HG02970 (cell line): ENCODE measurements around the gene AAGAB.
"Not testable (repeated sequence)": the region's sequence is repeated elsewhere in the genome, so short reads cannot be mapped to it uniquely, and the experiment has no call there.

Experiments used
- ATAC-seq: cut with Tn5 transposase; IDR thresholded peaks from one replicate; pipeline ENCODE4 v1.9.1; 2021; ENCODE audit warnings: mild to moderate bottlenecking, moderate library complexity, moderate number of reproducible peaks; ENCODE audit not compliant: unreplicated experiment, low FRiP score

Gene AAGAB

DNA sequence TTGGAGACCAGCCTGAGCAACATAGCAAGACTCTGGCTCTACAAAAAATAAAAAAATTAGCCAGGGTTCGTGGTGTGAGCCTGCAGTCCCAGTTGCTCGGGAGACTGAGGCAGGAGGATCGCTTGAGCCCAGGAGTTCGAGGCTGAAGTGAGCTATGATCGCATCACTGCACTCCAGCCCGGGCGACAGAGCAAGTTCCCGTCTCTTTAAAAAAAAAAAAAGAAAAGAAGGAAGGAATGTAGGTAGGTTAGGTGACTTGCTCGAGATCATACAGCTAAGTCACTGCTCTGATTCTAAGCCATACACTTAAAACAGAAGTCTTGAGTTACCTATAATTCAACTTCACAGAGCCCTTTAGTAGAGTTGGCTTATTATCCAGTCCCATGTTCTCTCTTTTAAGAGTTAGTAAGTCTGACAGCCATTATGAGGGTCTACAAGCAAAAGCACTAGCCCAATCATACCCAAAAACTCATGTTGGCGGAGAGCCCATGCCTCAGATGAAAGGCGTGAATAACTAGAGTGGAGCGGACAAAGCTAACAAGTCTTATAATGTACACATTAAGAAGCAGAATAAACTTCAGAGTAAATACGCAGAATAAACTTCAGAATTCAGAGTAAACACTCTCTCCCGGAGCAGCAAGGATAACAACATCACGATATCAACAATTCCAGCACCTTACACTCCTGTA lies 768 bp downstream of the AAGAB start:
- ATAC-seq: no peak

- ATAC-seq: no peak
These were observed 1.4 kb downstream of the AAGAB start for GRCh38 chr15:67253101-67253500.

DNA sequence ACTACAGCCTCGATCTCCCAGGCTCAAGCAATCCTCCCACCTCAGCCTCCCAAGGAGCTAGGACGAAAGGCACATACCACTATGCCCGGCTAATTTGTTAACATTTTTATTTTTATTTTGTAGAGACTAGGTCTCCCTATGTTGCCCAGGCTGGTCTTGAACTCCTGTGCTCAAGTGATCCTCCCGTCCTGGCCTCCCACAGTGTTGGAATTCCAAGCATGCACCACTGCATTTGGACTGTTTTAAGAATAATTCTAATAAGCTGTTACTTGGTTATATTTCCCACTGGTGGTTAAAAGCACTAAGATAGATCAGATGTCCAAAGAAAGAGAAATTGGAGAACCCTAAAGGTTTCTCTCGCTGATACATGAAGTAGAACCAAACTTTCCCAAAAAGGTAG lies 3.1 kb downstream of the AAGAB start:
- no peak for ATAC-seq

GRCh38 chr15:67249830-67250229 lies 4.6 kb downstream of the AAGAB start:
- ATAC-seq: no peak

GRCh38 chr15:67248011-67248505 lies 6.4 kb downstream of the AAGAB start:
- ATAC-seq: no peak

DNA sequence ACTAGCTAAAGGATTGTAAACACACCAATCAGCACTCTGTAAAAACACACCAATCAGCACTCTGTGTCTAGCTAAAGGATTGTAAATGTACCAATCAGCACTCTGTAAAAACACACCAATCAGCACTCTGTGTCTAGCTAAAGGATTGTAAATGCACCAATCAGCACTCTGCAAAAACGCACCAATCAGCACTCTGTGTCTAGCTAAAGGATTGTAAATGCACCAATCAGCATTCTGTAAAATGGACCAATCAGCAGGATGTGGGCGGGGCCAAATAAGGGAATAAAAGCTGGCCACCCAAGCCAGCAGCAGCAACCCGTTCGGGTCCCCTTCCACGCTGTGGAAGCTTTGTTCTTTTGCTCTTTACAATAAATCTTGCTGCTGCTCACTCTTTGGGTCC lies 7.9 kb downstream of the AAGAB start:
- not testable (repeated sequence) for ATAC-seq

DNA sequence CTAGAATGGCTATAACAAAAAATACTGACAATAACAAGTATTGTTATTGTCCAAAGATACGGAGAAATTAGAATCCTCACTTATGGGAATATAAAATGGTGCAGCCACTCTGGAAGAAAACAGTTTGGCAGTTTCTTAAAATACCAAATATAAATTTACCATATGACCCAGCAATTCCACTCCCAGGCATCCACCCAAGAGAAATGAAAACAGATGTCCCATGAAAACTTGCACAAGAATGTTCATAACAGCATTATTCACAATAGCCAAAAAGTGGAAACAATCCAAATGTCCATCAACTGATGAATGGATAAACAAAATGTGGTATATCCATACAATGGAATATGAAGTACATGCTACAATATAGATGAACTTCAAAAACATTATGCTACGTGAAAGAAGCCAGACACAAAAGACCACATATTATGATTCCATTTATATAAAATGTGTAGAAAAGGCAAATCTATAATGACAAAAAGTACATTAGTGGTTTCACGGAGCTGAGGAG lies 9.4 kb downstream of the AAGAB start:
- ATAC-seq: no peak

DNA sequence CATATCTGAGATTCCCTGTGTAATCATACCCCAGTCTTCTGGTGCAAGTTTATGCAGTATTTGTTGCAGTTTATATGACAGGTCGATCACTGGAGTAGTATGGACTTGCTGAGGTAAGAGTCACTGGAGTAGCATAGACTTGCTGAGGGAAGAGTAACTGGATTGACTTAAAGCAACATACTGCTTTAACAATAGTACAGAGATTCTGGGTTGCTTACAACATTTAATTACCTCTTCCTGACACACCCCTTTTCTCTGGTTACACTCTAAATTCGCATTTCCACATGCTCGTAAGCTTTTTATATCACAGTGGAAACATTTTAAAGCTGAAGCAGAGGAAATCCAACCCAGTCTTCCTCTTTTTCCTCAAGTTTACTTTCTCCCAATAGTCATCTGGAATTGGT lies 11.8 kb downstream of the AAGAB start:
- no peak for ATAC-seq

- peak; percentile 62 for ATAC-seq
These were observed 13.2 kb downstream of the AAGAB start for GRCh38 chr15:67241132-67241855.

GRCh38 chr15:67240235-67241131 lies 14.0 kb downstream of the AAGAB start:
- peak; percentile 16 for ATAC-seq

DNA sequence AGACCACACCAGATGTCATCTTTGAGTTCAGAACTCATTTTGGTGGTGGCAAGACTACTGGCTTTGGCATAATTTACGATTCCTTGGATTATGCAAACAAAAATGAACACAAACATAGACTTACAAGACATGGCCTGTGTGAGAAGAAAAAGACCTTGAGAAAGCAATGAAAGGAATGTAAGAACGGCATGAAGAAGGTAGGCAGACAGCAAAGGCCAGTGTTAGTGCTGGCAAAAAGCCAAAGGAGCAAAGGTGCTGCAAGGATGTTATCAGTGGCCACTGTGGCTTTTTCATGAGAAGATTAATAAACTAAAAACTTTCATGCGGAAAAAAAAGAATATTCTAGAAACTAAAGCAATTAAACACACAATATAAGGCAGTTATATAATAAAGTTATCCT lies 21.9 kb downstream of the AAGAB start:
- ATAC-seq: no peak

GRCh38 chr15:67230504-67230903 lies 24.0 kb downstream of the AAGAB start:
- ATAC-seq: no peak

DNA sequence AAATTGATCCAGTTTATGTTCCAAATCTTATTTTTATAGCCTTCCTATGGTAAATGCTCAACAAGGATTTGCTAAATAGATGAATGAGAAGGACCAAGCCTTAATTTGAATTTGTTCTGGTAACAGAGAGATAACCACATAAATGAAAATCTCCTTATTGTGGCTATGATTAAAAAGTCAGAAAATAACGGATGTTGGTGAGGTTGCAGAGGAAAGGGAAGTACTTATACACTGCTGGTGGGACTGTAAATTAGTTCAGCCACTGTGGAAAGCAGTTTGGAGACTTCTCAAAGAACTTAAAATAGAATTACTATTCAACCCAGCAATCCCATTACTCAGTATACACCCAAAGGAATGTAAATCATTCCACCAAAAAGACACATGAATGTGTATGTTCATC lies 26.2 kb downstream of the AAGAB start:
- ATAC-seq: no peak

DNA sequence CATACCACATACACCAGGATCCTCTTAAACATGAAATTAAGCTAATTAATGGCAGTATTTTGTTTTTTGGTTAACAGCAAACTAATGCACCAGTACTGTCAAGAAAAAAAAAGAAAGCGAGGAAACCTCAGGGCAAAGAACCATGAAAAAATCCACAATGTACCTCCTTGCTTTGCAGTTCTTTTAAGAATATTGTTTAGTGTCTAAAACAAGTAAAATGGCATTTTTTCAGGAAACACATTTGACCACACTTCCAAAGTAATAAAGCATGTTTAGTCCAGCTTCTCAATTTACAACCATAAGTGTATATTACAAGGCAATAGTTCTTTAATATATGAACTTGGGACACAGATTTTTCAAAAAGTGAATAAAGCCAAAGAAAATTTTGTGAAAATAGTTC lies 26.6 kb downstream of the AAGAB start:
- no peak for ATAC-seq

- no peak for ATAC-seq
These were observed 27.0 kb downstream of the AAGAB start for GRCh38 chr15:67227431-67227830.

GRCh38 chr15:67225336-67225735 lies 29.1 kb downstream of the AAGAB start:
- no peak for ATAC-seq

DNA sequence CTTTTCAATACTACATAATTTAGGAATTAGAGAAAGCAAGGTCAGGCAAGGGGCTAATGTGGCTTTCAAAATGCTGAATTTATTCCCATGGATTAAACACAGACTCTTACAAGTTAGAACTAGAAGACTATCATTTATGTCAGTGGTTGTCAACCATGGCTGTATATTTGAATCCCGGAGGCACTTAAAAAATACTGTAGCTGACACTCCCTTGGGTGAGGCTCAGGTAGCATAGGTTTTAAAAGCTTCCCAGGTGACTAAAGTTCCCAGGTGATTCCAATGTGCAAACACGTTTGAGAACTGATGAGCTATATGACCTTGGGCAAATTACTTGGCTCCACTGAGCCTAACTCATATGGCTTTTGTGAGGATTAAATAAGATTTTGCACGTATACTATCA lies 29.6 kb downstream of the AAGAB start:
- ATAC-seq: no peak

DNA sequence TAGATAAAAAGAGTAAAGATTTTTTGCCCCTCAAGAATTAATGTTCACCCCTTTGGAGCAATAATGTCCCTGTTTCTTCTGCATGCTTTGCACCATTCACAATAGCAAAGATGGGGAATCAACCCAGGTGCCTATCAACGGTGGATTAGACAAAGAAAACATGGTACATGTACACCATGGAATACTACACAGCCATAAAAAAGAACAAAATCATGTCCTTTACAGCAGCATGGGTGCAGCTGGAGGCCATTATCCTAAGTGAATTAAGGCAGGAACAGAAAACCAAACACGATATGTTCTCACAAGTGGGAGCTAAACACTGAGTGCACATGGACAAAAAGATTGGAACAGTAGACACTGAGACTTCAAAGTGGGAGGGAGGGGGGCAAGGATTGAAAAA lies 35.2 kb downstream of the AAGAB start:
- ATAC-seq: no peak

GRCh38 chr15:67218428-67218827 lies 36.0 kb downstream of the AAGAB start:
- no peak for ATAC-seq

DNA sequence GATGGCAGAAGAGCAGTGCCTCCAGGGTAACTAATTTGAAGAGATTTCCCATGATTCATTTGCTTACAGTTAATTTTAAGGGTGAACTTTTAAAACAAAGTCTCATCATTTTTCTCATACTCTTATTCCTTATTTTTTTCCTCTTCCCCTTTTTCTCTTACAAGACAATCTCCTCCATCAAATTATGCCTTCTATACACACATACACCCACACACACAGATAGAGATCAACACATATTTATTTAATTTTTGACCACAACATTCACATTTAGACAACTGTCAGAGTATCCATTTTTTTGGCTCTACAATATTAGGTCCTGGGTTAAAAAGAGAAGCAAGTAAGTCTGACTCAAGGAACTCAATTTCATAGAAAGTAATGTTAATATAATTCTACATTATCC lies 37.6 kb downstream of the AAGAB start:
- no peak for ATAC-seq

DNA sequence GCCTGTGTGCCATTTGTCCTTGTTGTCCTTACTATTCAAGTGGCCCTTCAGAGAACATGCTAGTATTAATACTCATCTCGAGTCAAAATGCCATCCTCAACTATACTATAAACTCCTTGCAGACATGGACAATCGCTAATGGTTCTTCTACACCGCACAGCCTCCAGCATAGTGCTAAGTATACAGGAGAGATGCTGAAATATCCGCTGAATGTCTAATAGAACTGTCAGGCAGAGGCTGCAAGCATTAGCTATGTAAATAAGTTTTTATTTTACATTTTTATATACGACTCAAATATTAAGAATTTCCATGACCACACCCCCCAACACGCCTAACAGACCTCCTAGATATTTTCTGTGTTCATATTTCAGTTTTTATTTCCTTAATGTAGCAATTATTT lies 39.4 kb downstream of the AAGAB start:
- no peak for ATAC-seq
